GM18909 (cell line): ENCODE measurements around the gene SCARB1.

Source experiments
- ATAC-seq: cut with Tn5 transposase; IDR thresholded peaks from one replicate; pipeline ENCODE4 v1.9.1; 2021; ENCODE audit warnings: mild to moderate bottlenecking; ENCODE audit not compliant: unreplicated experiment, poor library complexity

SCARB1 gene

GRCh38 chr12:124738636-124739467, 124.8 kb downstream of the SCARB1 start:
- ATAC-seq: no peak

DNA sequence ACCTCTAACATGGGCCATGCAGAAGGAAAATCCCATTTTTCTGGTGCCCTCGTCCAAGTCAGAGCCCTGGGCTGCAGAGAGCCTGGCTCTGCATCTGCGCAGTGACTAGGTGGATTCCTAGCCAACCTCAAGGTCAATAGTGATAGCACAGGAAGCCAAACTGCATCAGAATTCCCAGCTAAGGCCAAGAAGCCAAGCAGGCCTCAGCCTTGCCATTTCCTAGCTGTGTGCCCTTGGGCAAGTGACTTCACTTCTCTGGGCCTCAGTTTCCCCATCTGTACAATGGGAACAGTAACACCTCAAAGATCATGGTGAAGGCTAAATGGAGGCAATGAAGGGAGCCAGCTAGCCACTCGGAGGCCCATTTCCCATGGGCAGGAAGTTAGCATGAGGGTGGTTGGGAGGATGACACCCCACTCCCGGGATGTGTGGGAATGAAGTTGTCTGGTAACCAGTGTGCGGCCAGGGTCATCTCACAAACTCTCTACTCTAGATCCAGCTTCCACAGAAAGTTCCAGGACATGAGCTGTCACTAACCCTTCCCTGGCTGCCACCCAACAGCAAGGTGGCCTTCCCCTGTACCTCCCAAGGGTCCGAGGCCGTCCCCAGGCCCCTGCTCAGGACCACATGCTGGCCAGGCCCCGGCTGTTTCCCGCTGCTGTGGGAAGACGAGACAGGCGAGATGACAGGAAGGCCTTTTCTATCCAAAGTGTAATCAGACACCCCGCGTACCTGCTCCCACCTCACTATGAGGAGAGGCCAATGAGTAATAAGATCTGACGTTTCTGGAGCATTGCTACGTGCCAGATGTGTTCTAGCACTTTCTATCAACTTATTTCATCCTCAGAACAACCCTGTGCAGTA, 125.7 kb downstream of the SCARB1 start:
- no peak for ATAC-seq

DNA sequence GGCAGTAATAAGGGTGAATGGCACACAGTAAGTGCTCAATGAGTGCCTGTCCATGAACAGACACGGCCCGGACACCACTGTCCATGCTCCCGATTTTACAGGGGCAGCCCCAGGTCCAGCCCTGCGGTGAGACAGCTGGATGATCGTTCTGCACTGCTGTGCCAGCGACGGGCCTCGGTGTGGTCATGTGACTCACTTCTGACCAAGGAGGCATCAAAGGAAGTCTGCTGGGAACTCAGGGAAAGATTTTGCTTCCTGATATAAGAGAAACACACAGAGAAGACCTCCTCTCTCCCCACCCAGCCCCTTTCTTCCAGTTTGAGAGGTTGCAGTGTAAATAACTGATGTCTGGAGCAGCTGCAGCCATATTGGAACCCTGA, 126.6 kb downstream of the SCARB1 start:
- no peak for ATAC-seq

GRCh38 chr12:124736115-124737039, 127.3 kb downstream of the SCARB1 start:
- ATAC-seq: no peak

DNA sequence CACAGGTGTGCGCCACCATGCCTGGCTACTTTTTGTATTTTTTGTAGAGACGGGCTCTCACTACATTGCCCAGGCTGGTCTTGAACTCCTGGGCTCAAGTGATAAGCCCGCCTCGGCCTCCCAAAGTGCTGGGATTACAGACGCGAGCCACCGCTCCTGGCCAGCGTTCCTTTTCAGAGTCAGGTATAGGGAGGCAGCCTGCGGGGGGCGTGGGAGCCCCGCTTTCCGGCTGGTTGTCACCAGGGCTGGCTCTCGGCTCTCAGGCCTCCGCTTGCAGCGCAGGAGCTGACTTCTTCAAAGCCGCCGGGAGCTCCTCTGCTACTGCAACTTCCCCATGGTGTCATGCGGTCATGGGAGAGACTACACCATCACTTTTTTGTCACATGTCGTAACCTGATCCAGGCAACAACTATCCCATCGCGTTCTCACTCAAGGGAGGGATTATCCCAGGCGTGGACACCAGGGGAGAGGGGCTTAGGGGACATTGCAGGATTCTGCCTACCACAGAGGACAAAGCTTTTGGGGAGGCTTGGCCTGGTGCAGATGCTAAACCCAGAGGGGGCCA, 129.4 kb downstream of the SCARB1 start:
- no peak for ATAC-seq

- no peak for ATAC-seq
These were observed 130.6 kb downstream of the SCARB1 start for GRCh38 chr12:124733086-124733485.

DNA sequence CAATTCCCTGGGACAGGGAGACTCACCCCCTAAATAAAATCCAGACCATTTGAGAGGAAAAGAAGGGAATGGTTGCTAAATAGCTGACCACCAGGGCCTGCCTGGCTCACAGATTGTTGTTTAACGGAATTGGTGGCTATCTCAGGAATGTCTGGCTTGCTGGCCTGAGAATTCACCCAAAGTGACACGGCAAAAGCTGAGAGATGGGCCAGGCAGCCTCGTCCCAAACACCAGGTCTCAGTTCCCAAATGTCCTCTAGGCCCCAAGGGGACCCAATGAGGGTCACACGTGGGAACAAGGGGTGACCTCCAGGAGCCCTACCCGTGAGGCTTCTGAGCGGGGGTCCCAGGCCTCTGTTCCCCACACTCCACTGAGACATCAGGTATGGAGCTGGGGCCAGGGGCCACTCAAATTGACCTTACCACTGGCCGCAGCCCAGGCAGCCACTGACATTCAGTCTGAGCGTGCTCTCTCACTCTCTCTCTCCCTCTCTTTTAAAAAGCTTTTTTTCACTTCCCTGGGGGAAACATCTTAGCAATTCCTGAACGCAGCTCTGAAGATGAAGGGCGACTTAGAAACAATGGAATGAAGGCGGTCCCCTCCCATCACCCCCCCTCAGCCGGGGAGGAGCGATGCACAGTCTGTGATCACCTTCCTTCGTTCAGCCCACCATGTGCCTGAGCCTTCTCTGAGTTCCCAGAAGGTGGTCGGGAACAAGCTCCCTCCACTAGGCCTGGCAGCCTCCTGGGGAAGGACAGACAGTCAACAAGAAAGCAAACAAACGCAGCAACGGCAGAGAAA, 131.2 kb downstream of the SCARB1 start:
- ATAC-seq: no peak

DNA sequence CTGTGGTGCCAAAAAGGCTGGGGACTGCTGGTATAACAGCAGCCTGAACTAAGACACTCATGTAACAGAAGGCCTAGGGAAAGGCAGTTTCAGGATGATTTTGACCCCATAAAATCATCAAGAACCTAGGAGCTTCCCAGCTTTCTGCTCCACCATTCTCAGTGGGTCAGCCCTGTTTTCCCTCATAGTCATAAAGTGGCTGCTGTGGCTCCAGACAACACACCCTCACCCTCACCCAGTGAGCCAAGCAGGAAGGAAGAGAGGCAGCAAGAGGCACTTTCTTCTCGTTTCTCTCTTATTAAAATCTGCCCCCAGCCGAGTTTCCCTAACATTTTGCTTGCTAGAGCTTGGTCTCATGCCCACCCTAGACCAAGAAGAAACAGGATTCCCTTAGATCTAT, 131.8 kb downstream of the SCARB1 start:
- ATAC-seq: no peak

DNA sequence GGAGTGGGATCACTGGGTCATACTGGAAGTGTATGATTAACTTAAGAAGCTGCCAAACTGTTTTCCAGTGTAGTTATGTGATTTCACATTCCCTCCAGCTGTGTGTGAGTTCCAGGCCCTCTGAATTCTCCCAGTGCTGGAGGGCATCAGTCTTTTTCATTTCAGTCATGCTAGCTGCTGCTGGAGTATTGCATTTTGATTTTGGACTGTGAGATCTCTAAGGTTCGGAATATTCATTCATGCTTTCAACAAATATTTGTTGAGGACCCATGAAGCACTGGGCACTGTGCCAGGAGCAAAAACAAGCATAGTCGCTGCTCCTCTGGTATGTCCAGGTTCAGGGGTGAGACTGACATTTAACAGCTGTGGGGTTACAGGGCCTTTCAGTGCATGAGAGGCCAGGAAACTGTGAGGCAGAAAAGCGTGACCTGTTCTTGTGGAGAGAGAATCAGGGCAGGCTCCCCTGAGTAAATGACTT, 133.2 kb downstream of the SCARB1 start:
- ATAC-seq: no peak

DNA sequence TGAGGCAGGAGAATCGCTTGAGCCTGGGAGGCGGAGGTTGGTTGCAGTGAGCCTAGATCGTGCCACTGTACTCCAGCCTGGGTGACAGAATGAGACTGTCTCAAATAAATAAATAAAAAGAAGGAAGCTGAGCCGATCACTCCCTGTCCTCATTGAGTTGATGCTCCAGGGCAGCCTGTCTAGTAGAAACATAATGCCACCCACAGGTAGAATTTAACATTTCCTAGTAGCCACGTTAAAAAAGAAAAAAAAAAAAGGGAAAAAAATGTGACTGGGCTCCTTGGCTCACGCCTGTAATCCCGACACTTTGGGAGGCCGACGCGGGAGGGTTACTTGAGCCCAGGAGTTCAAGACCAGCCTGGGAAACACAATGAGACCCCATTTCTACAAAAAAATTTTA, 135.7 kb downstream of the SCARB1 start:
- no peak for ATAC-seq

DNA sequence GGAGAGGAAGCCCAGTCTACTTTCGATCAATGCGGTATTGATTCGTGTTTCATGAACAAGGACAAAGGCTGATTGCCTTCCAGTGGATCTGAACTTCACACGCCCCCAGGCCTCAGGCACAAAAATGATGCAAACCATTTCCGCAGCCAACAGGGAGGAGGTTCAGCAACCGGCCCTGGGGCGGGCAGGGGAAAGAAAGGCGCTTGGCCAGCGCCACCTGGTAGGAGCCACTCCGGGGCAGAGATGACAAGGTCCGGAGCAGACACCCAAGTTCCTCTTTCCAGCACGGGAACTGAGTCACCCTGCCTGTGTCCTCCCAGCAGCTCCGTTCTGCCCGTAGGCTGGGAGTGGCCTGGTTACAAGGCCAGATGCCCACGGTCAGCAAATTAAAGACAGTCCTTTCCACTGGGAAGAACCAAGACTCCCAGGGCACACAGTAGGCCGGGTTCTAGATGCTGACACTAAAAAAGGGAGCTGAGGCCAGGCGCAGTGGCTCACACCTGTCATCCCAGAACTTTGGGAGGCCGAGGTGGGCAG, 136.3 kb downstream of the SCARB1 start:
- peak; percentile 58 for ATAC-seq
